ENCODE results near the gene ITGB3.
"Not testable (repeated sequence)": the region's sequence is repeated elsewhere in the genome, so short reads cannot be mapped to it uniquely, and the experiment has no call there.

The ITGB3 gene

DNA sequence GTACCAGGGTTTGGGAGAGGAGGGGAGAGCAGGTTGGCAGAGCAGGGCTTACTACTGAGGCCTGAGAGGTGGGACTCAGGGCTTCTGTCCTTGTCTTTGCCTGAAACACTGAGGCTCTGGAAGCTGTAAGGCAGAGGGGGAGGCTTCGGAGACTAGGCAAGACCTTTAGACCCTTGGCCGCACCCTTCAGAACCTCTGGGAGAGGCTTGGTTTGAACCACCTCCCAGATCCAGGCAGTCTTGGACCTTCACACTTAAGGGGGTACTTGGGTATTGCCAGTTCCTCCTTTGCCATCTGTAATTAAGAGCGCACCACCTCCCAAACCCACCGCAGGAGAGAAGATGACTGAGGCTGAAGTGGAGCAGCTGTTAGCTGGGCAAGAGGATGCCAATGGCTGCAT is 31.6 kb upstream of the ITGB3 start:
- in situ Hi-C loops (cut with MboI; ENCODE audit: low sequenced_read_pairs), result no loop called here

DNA sequence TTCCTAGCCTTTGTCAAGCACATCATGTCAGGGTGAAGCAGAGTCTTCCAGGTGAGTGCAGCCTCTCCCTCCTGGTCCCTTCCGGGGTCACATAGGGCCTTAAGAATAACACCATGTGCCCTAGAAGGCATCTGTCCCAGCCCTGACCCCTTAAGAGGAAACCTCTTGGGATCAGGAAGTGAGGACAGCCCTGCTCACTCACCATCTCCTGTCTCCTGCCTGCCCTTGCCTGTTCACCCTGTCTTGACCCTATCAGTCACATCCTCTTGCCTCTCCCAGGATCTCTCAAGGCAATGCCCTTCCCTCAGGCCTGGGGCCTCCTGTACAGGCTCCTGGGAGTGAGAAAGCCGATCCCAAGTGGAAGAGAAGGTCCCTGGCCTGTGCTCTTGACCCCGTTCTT is 30.6 kb upstream of the ITGB3 start:
- in situ Hi-C loops (cut with MboI; ENCODE audit: low sequenced_read_pairs), result no loop called here

DNA sequence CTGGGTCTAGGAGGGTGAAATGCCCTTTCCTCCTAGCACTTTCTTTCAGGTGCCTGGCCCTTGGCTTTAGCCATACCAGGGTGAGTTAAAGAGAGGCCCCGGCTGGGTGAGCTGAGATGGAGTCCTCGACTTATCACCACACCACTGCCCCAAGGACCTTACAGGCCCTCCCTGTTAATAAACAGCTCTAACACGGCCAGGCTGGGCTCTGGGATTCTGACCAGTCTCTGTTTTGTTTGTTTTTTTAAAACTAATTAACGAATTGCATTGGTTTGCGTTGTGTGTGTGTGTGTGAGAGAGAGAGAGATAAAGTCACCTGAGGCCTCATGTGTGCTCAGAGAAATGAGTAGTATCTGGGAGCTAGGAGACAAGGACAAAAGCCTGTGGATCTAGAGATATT is 30.2 kb upstream of the ITGB3 start:
- in situ Hi-C loops (cut with MboI; ENCODE audit: low sequenced_read_pairs), result no loop called here

DNA sequence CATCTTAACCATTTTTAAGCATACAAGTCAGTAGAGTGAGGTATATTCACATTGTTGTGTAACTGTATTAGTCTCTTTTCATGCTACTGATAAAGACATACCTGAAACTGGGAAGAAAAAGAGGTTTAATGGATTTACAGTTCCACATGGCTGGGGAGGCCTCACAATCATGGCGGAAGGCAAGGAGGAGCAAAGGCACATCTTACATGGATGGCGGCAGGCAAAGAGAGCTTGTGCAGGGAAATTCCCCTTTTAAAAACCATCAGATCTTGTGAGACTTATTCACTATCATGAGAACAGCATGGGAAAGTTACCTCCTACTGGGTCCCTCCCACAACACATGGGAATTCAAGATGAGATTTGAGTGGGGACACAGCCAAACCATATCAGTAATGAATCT is 29.6 kb upstream of the ITGB3 start:
- in situ Hi-C loops (cut with MboI; ENCODE audit: low sequenced_read_pairs), result not testable (repeated sequence)

DNA sequence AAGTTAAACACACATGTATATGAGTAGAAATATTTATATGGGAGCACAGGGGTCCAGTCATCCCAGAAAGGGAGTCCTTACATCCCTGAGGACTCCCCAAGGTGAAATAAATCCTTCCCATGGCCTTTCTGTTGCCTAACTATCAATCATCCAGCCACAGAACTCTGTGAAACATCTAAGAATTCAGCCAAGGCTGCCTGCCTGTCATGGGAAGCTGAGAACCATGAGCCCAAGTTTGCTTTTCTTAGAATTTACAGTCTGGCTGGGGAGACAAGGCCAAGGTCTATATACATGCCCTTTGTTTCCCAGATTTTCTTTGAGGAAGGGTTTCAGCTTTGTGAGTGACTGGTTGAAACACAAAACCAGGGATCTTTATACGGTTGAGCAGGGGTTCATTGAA is 28.7 kb upstream of the ITGB3 start:
- in situ Hi-C loops (cut with MboI; ENCODE audit: low sequenced_read_pairs), result no loop called here

DNA sequence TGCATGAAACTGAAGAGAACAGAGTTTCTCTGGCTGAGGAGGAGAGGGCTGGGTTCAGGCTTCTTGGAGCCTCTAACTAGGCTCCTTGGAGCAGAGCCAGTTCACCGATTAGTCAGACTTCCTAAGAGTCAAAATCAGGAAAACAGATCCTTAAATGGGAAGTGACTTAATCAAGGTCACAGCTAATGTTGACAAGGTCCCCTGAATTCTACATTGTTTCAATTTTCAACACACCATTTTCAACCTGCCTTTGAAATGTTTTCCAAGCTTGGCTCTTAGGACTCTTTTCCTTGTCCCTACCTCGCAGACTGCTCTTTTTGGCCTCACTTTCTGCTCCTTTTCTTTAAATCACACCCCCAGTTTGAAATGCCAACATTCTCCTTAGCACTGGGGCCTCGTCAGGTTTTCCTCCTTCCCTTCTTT is 28.2 kb upstream of the ITGB3 start:
- in situ Hi-C loops (cut with MboI; ENCODE audit: low sequenced_read_pairs), result no loop called here

DNA sequence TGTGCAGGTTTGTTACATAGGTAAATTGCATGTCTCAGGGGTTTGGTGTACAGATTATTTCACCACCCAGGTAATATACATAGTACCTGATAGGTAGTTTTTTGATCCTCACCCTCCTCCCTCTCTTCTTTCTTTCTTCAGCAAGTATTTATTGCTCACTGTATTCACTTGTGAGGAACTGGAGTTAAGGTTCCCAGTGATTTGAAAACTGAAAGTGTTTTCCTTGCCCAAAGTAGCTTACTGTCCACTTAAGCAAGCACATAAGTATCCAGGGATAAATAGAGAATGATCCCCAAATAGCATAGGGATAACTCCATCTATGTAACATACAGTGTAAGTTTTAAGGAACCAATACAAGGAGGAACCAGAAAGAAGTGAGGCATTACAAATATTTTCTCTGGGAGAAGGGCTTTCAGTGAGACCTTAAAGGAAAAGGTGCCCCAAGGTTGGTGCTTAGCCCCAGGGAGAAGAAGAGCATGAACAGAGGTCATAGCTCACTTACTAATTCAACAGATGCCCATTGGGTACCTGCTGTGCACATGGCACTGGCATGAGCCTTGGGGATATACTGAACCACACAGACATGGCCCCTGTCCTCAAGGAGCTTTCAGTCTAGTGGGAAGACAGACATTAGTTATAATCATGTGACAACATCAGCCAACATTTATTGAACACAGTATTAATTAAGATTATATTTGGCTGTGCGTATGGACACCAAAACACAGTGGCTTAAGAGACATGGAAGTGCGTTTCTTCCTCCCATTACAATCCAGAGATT is 27.5 kb upstream of the ITGB3 start:
- in situ Hi-C loops (cut with MboI; ENCODE audit: low sequenced_read_pairs), result no loop called here

DNA sequence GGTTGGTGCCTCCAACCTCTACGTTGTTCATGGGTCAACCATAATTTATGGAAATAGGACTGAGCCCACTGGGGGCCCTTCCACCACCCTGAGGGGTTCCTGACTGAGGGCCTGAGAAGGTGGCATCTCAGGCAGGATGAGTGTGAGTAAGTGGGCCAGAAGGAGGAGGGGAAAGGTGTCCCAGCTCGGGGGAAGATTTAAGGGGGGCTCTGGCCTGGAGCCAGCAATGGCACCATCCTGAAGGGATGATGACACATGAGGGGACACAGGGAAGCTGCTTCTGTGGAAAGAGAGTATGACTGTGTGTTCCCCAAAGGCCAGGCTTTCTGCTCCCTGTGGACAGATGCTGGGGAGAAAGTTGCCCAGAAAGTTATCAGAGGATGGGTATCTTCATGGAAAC is 25.8 kb upstream of the ITGB3 start:
- in situ Hi-C loops (cut with MboI; ENCODE audit: low sequenced_read_pairs), result no loop called here

DNA sequence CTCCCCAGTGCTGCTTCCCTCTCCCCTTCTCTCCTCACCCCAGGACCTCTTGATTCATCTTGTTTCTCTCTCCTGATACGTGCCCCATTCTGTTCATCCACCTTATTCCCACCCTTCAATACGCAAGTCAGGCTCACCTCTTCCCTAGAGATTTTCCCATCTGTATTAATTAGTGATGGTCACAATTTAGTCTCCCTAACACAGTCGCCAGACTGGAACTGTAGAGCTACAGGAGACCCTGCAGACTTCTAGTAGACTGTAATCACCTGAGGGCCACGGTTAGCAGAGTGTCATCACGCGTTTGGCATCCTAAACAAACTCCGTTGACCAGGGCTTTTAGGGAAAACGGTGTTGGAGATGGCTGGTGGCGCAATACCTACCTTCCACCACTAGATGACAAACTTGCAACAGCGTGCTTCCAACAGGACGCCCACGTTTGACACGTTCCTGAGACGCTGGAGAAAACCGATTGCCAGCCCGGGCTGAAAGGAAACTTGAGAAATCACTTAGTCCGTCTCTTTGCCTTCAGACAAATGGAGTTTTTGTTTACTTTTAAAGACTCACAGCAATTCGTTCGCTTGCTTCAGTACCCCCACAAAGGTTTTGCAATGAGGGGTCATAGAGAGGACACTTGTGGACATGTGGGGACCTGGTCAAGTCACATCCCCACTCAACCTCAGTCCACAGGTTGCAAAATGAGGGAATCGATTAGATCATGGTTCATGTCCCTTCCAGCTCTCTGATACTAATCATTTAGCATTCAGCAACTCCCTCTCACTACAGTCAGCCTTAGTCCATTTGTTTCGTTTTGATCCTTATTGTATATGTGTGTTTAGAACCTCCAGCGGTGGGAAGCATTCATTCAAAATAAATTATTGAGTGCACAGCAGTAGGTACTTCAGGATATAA is 23.8 kb upstream of the ITGB3 start:
- in situ Hi-C loops (cut with MboI; ENCODE audit: low sequenced_read_pairs), result loop anchor here (5.0 kb wide), 1 partner anchor 58 kb away; no protein-coding TSS in a partner anchor

DNA sequence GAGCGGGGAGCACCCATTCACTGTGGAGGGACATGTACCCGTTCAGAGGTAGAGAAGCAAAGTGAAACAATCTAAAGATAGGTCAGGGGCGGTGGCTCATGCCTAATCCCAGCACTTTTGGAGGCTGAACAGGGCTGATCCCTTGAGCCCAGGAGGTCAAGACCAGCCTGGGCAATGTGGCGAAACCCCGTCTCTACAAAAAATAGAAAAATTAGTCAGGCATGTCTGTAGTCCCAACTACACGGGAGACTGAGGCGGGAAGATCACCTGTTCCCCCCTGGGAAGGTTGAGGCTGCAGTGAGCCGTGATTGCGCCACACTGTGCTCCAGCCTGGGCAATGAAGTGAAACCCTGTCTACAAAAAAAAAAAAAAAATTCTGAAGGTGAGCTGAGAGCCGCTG is 22.8 kb upstream of the ITGB3 start:
- in situ Hi-C loops (cut with MboI; ENCODE audit: low sequenced_read_pairs), result loop anchor here (5.0 kb wide), 1 partner anchor 56 kb away; no protein-coding TSS in a partner anchor

DNA sequence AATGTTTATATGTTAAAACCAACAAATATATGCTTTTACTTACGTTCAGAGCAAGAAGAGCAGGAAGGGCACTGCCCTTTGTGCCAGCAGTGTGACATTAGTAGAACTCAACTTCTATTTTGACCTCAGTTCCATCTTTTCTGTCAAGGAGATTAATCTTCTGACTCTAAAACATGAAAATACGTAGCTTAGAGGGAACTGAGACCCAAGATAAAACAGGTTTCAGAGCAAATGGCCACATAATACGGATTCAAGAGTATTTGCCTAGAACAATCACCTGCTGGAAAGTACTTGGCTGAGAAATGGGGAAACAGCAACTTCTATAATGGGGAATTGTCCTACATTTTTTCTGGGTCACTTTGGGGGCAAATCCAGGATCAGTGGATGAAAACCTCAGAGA is 22.3 kb upstream of the ITGB3 start:
- in situ Hi-C loops (cut with MboI; ENCODE audit: low sequenced_read_pairs), result loop anchor here (5.0 kb wide), 1 partner anchor 56 kb away; no protein-coding TSS in a partner anchor

DNA sequence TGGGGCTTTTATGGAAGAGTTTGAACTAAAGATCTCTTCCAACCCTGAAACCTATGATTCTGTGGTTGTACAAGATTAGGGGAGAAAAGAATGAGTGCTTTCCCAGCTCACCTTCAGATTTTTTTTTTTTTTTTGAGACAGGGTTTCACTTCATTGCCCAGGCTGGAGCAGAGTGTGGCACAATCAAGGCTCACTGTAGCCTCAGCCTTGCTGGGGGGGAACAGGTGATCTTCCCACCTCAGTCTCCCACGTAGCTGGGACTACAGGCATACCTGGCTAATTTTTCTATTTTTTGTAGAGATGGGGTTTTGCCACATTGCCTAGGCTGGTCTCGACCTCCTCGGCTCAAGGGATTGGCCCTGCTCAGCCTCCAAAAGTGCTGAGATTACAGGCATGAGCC is 21.8 kb upstream of the ITGB3 start:
- in situ Hi-C loops (cut with MboI; ENCODE audit: low sequenced_read_pairs), result loop anchor here (5.0 kb wide), 1 partner anchor 55 kb away; no protein-coding TSS in a partner anchor

DNA sequence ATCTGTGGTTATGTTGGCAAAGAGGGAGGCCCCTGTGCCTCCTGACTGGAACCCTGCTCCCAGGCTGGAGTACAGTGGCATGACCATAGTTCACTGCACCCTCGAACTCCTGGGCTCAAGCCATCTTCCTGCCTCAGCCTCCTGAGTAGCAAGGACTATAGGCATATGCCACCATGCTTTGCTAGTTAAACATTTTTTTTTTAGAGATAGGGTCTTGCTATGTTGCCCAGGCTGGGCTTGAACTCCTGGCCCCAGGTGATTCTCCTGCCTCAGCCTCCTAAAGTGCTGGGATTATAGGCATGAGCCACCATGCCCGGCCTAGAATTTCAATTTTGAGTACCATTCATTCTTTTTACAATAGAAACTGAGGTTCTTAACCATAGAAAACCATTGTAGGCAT is 21.2 kb upstream of the ITGB3 start:
- in situ Hi-C loops (cut with MboI; ENCODE audit: low sequenced_read_pairs), result loop anchor here (5.0 kb wide), 1 partner anchor 55 kb away; no protein-coding TSS in a partner anchor

DNA sequence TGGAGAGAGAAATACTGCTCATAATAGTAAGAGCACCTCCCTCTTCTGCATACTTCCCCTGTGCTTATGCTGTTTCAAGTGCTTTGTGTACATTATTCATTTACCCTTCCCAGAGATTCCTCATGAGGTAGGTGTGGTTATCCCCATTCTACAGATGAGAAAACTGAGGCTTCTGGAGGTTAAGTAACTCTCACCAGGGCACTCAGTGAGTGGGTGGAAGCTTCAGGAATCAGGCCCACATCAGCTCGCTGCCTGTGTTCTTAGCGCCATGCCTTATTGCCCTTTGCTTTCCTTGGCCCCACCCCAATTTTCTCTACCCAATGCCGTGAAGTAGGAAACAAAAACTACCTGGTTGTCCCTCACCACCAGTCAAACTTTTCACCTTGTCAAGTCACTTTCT is 18.1 kb upstream of the ITGB3 start:
- in situ Hi-C loops (cut with MboI; ENCODE audit: low sequenced_read_pairs), result no loop called here

DNA sequence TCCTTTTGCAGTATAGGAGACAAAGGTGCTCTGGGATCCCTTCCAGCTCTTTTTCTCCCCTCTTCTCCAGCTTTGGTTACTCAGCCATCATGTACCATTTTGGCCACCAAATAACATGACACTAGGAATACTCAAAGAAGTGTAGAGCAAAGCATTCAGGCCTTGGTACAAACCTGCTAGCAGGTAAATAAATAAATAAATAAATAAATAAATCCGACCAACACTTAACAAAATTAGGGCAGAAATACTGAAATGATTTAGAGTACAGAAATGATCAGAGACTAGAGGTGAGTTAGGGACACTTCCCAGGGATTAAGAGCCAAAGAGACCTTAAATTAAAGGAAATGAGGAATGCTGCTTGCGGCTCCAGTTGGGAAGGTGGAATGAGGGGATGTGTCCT is 17.7 kb upstream of the ITGB3 start:
- in situ Hi-C loops (cut with MboI; ENCODE audit: low sequenced_read_pairs), result no loop called here

DNA sequence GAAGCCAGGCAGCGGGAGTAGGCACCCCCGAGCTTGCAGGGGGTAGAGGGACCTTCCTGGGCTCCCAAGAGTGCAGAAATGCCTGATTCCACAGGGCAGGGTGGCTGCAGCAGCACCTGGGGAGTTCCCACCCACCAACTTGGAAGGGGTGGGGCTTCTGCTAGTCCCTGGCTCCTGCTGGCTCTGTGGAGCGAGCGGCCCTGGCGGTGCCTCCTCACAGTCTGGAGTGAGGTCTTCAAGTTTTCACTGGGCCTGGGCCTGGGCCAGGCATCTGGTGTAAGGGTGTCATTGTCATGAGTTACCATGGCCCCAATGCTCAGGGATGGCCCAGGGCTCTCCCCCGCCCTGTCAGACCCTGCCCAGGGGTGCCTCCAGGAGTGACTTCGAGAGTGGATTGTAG is 15.8 kb upstream of the ITGB3 start:
- in situ Hi-C loops (cut with MboI; ENCODE audit: low sequenced_read_pairs), result no loop called here

DNA sequence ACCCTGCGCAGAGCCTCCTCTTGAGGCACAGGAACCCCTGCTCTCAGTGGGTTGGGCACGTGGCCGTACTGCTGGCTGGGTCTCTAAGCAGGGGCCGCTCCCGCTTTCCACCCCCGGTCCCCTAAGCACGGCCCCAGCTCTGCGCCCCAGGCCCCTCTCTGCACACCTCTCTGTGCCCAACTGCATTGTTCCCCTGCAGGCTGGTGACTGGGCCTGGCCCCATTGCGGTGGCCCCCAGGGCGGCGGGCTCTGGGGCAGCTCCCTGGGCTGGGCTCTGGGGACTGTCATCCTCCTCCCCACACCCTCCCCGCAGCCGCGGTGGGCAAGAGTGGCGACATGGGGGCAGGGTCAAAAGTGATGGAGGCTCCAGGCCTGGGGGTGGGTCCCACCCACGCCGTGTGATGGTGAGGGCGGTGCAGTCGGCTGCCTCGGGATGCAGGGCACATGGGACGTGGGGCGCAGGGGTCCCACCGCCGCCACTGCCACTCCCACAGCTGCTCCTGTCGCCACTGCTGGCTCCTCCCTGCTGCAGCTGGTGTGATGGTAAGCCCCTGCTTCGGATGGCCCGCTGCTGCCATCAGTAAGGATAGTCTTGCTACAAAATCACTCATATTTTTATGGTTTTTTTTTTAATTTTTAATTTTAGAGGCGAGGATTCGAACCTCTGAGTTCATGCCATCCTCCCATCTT is 15.2 kb upstream of the ITGB3 start:
- in situ Hi-C loops (cut with MboI; ENCODE audit: low sequenced_read_pairs), result no loop called here

DNA sequence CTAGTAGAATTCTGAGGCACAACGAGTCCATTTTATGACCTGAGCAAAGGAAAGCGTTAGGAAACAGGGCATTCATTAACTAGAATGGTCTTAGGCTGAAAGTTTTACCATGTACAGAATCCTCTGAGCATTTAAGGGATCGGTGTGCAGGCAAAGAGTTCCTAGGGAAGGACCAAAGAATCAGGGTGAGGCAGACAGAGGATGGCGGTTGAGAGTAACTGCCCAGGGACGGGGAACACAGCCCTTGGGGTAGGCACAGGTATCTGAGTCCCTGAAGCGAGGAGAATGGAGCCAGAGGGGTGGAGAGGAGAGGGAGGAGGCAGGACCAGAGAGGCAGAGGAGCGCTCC is 14.0 kb upstream of the ITGB3 start:
- in situ Hi-C loops (cut with MboI; ENCODE audit: low sequenced_read_pairs), result no loop called here

DNA sequence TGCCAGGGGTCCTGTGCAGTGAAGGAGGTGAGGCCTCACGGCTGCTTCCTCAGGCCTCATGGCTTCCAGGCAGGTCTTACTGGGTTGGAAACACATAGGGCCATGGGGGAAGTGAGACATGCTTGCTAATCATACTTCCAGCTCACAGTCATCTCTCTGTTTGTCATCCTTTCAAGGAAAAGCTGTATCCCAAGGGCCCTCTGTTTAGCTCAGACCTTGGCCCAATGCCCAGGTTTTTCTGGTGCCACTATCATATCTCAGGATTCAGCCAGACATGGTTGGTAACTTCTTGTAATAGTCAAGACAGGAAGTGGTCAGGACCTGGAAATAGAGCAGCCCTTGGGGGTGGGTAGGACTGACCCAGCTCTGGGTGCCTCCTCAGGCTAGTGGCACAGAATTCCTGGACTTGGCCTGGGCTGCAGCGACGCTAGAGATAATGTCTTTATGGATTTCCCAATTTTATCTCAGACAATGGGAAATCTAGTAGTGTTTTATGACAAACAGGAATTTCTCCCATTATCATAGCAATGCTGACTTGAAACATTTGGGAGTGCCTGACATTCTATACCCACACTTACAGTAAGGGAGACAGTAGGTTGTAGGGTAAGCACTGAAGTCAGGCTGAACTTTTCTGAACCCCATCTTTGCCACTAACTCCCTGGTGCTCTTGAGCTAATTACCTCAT is 13.5 kb upstream of the ITGB3 start:
- in situ Hi-C loops (cut with MboI; ENCODE audit: low sequenced_read_pairs), result no loop called here

DNA sequence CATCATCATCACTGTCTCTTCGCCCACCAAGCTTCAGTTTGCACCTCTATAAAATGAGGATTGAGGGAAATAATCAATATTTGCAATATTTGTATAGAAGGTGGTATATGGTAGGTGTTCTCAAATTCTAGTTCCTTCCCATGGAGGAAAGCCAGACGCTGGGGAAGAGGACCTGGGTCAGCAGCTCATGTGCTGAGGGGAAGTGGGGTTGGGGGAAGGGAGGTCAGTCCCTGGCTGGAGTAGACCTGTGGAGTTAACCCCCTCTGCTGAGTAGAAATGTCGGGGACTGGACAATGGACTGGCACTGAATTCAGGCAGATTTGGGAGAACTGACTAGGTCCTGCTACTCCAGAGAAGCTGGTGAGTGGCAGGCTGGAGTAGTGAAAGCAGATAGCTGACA is 12.8 kb upstream of the ITGB3 start:
- in situ Hi-C loops (cut with MboI; ENCODE audit: low sequenced_read_pairs), result no loop called here

DNA sequence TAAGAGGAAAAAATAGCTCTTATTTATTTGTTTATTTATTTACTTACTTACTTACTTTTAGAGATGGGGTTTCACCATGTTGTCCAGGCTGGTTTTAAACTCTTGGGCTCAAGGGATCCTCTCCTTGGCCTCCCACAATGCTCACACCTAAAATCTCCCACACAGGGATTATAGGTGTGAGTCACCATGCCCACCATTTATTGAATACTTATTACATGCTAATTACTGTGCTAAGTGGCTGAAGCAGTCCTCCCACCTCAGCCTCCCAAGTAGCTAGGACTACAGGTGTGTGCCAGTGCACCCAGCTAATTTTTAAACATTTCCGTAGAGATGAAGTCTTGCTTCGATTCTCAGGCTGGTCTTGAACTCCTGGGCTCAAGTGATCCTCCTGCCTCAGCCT is 11.0 kb upstream of the ITGB3 start:
- in situ Hi-C loops (cut with MboI; ENCODE audit: low sequenced_read_pairs), result no loop called here

Data from HL-60/S4 treated with phorbol 12-myristate 13-acetate at 8.2 ng/mL for 4 days and 3 days (cell line).